Common myeloid progenitor, CD34-positive (primary cell): Measurements from ENCODE around the gene UHMK1.

Experiments used
- CTCF ChIA-PET: fragments of 350-600 bp; sonication (Branson Sonifier 250); formaldehyde crosslinking; loops from one replicate; lab custom pipeline; 2021; ENCODE audit warnings: antibody characterized with exemption; lab: Charles Lee
- POLR2A ChIA-PET: fragments of 350-600 bp; sonication (Branson Sonifier 250); formaldehyde crosslinking; loops from one replicate; lab custom pipeline; 2021; ENCODE audit warnings: antibody characterized with exemption; lab: Charles Lee
- DNase-seq, 3 donors: peaks; one replicate each; pipeline versions ENCODE4 v3.0.0 to v3.0.0-alpha.2; 2013
- H3K27ac ChIP-seq, 2 experiments: 1 replicate in 1 of 2; 2 replicates in 1 of 2; pipeline ENCODE4 v1.7.0; 2013; ENCODE audit warnings: inconsistent platforms in 2 of 2, low read length in 2 of 2, mild to moderate bottlenecking in 2 of 2, low read depth in 1 of 2, moderate library complexity in 1 of 2; ENCODE audit not compliant: severe bottlenecking in 2 of 2, insufficient read depth in 1 of 2, poor library complexity in 1 of 2
- H3K27me3 ChIP-seq, 5 experiments: replicated peaks in 2 of 5; 1 replicate in 3 of 5; 2 replicates in 2 of 5; pipeline versions ENCODE4 v1.6.1 to v1.7.0; 2013; ENCODE audit warnings: low read length in 4 of 5, mild to moderate bottlenecking in 2 of 5, moderate library complexity in 2 of 5, inconsistent platforms in 1 of 5; ENCODE audit not compliant: insufficient read depth in 5 of 5, control insufficient read depth in 4 of 5
- H3K36me3 ChIP-seq, 4 experiments: 1 replicate in 2 of 4; 2 replicates in 2 of 4; pipeline versions ENCODE4 v1.6.1 to v1.7.0; 2013; ENCODE audit warnings: low read length in 3 of 4, control low read depth in 1 of 4, mild to moderate bottlenecking in 1 of 4; ENCODE audit not compliant: control insufficient read depth in 4 of 4, insufficient read depth in 4 of 4
- H3K4me1 ChIP-seq, 4 experiments: 1 replicate in 3 of 4; 2 replicates in 1 of 4; pipeline versions ENCODE4 v1.6.1 to v1.7.1; 2013; ENCODE audit warnings: low read length in 3 of 4, mild to moderate bottlenecking in 3 of 4, control low read depth in 1 of 4, inconsistent platforms in 1 of 4, moderate library complexity in 1 of 4; ENCODE audit not compliant: control insufficient read depth in 4 of 4, insufficient read depth in 4 of 4; ENCODE audit errors: control extremely low read depth in 1 of 4
- H3K4me3 ChIP-seq, 7 experiments: 1 replicate in 4 of 7; 2 replicates in 3 of 7; pipeline versions ENCODE4 v1.5.1 to v1.7.0; 2013; ENCODE audit warnings: mild to moderate bottlenecking in 7 of 7, low read length in 6 of 7, moderate library complexity in 6 of 7, inconsistent platforms in 2 of 7, low read depth in 2 of 7, control low read depth in 1 of 7; ENCODE audit not compliant: insufficient read depth in 4 of 7, control insufficient read depth in 1 of 7; ENCODE audit errors: extremely low read depth in 1 of 7
- H3K9me3 ChIP-seq, 5 experiments: 1 replicate in 4 of 5; 2 replicates in 1 of 5; pipeline versions ENCODE4 v1.6.1 to v1.7.1; 2013; ENCODE audit warnings: low read length in 4 of 5, mild to moderate bottlenecking in 2 of 5, inconsistent platforms in 1 of 5, low read depth in 1 of 5, moderate library complexity in 1 of 5; ENCODE audit not compliant: control insufficient read depth in 4 of 5, insufficient read depth in 2 of 5; ENCODE audit errors: control extremely low read depth in 1 of 5
- WGBS: methylation state at CpG from one replicate; pipeline ENCODE4 v1.1.5; 2013; ENCODE audit not compliant: insufficient coverage; 5-methylcytosine and 5-hydroxymethylcytosine counted together

UHMK1 gene

DNA sequence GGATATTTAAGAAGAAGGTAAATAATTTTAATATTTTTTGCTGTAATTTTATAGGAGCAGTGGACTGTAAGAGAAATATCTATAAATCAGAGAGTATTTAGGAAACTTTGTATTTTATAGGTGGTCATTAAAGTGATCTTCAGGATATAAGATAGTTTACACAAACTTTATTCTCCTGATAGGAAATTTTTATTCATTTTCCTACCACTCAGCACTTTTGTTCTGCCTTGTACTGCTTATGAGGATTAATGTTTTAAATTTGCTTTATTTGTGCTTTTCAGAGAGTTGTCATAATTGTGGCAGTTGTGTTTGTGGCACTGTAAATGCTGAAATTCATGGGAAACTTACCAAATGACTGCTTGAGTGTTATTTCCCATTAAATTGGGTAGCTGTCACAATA is 29.7 kb downstream of the UHMK1 start:
- Histone ChIP-seq H3K4me1 (no peaks in the 10 kb centered on the region), H3K27me3 (no peaks in the 10 kb centered on the region), H3K36me3 (peaks cover 13 to 40% (median 26%) of the 10 kb centered on the region in 4 experiments), H3K27ac (no peak overlapping the region), H3K4me3 (no peak overlapping the region), H3K9me3 (no peaks in the 10 kb centered on the region)
- DNase-seq, result no peak
- CTCF ChIA-PET, result interaction anchor here (1.3 kb wide), 1 partner anchor 8 kb away, joined by 5 read pairs; no protein-coding TSS in a partner anchor
- POLR2A ChIA-PET, result interaction anchor here (0.6 kb wide), 1 partner anchor 18 kb away, joined by 6 read pairs; no protein-coding TSS in a partner anchor

GRCh38 chr1:162530307-162530987 is 32.8 kb downstream of the UHMK1 start:
- CTCF ChIA-PET, result no interaction called here
- Histone ChIP-seq H3K9me3 (no peaks in the 10 kb centered on the region), H3K27ac (no peak overlapping the region), H3K36me3 (peaks cover 3 to 13% (median 7%) of the 10 kb centered on the region in 4 experiments), H3K4me3 (no peak overlapping the region), H3K4me1 (no peaks in the 10 kb centered on the region), H3K27me3 (no peaks in the 10 kb centered on the region)
- POLR2A ChIA-PET, result no interaction called here
- WGBS, result 100% methylated on average over 3 of the region's 7 CpGs
- DNase-seq, result peak in 1 of 3 donors; percentile 0

GRCh38 chr1:162530988-162531319 is 33.3 kb downstream of the UHMK1 start:
- Histone ChIP-seq H3K9me3 (no peaks in the 10 kb centered on the region), H3K4me3 (no peak overlapping the region), H3K27me3 (no peaks in the 10 kb centered on the region), H3K27ac (no peak overlapping the region), H3K4me1 (no peaks in the 10 kb centered on the region), H3K36me3 (peaks cover 2 to 9% (median 5%) of the 10 kb centered on the region in 4 experiments)
- POLR2A ChIA-PET, result no interaction called here
- DNase-seq, result no peak
- WGBS, result no CpG with 5 or more reads among the region's 1 CpG
- CTCF ChIA-PET, result no interaction called here

GRCh38 chr1:162535501-162535900 is 37.9 kb downstream of the UHMK1 start:
- H3K36me3 ChIP-seq, result peaks cover 0 to 3% (median 0%) of the 10 kb centered on the region in 4 experiments
- CTCF ChIA-PET, result interaction anchor here (1.2 kb wide), 1 partner anchor 9 kb away, joined by 5 read pairs; no protein-coding TSS in a partner anchor

GRCh38 chr1:162536511-162536910 is 38.9 kb downstream of the UHMK1 start:
- no CpG with 5 or more reads among the region's 2 CpGs for WGBS
- Histone ChIP-seq H3K9me3 (peaks cover 0 to under 1% (median 0%) of the 10 kb centered on the region in 5 experiments), H3K4me1 (no peaks in the 10 kb centered on the region), H3K36me3 (peaks cover 0 to 3% (median 0%) of the 10 kb centered on the region in 4 experiments), H3K27me3 (no peaks in the 10 kb centered on the region), H3K4me3 (no peak overlapping the region), H3K27ac (no peak overlapping the region)
- ChIA-PET POLR2A (no interaction called here), CTCF (interaction anchor here (1.2 kb wide), 1 partner anchor 10 kb away, joined by 5 read pairs; no protein-coding TSS in a partner anchor)
- no peak for DNase-seq

More at GRCh38 chr1:162535501-162535900, 37.9 kb downstream of the UHMK1 start:
- no peak overlapping the region for H3K27ac ChIP-seq
- no peak overlapping the region for H3K4me3 ChIP-seq
- 100% methylated on average over 1 of the region's 1 CpG for WGBS
- no peaks in the 10 kb centered on the region for H3K9me3 ChIP-seq
- H3K4me1 ChIP-seq, result no peaks in the 10 kb centered on the region
- POLR2A ChIA-PET, result no interaction called here
- DNase-seq, result no peak
- no peaks in the 10 kb centered on the region for H3K27me3 ChIP-seq

DNA sequence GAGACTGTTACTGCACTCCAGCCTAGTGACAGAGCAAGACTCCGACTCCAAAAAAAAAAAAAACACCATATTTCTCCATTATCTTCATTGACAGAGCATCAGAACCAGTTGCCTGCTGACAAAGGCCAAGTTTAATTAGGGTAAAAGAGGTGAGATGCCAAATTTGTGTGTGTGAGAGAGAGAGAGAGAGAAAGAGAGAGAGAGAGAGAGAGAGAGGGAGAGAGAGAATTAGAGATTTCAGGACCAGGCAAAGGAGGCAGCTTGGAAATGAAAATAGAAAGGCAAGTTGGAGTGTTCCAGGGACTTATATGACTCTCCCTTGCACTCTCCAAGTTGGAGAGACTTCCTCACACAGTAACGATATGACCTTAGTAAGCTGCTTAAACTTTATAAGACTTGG is 39.6 kb downstream of the UHMK1 start:
- DNase-seq, result no peak
- H3K4me1 ChIP-seq, result no peaks in the 10 kb centered on the region
- WGBS, result 82% methylated on average over 2 of the region's 2 CpGs
- H3K27ac ChIP-seq, result no peak overlapping the region
- ChIA-PET POLR2A (no interaction called here), CTCF (no interaction called here)
- peaks cover 0 to 5% (median 0%) of the 10 kb centered on the region in 5 experiments for H3K9me3 ChIP-seq
- H3K4me3 ChIP-seq, result no peak overlapping the region
- H3K27me3 ChIP-seq, result no peaks in the 10 kb centered on the region
- H3K36me3 ChIP-seq, result no peaks in the 10 kb centered on the region

DNA sequence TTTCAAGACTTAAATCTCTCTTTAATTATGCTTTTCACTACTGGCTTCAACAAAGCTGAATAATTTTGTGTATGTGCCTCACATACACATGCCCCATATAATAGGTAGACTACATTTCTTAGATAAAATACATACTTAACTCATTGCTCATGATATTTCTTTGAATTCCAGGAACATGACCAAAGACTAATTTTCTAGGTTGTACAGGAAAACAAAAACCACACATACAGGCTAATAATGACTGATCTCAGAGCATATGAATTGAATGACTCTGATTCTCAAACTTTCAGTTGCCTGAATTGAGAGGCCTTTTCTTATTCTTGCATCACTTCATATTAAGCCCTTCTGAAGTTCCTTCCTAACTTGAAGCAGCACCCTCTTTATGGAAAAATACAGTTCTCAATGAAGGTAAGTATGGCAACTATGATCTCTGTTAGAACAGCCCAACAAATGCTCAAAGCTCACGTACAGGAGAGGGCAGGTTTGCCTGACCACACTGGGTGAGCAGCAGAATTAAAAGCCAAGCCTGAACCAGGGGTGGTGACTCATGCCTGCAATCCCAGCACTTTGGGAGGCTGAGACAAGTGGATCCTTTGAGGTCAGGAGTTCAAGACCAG is 41.3 kb downstream of the UHMK1 start:
- WGBS, result 100% methylated on average over 1 of the region's 1 CpG
- no peak for DNase-seq
- Histone ChIP-seq H3K27ac (no peak overlapping the region), H3K27me3 (no peaks in the 10 kb centered on the region), H3K4me3 (no peak overlapping the region), H3K36me3 (no peaks in the 10 kb centered on the region), H3K4me1 (no peaks in the 10 kb centered on the region), H3K9me3 (peaks cover 0 to 17% (median 5%) of the 10 kb centered on the region in 5 experiments)
- POLR2A ChIA-PET, result no interaction called here
- CTCF ChIA-PET, result no interaction called here
